GM10266 (cell line): ENCODE data around the gene GPR55.

Experiments used
- DNase-seq: peaks from one replicate; pipeline ENCODE4 v3.0.0; 2012; ENCODE audit errors: extremely low spot score
- CTCF ChIP-seq: IDR thresholded peaks from 2 replicates; pipeline ENCODE4 v1.5.1; 2012; ENCODE audit warnings: mild to moderate bottlenecking, low read depth; ENCODE audit not compliant: control insufficient read depth, insufficient read depth; ENCODE audit errors: missing control alignments

The GPR55 gene

GRCh38 chr2:230865766-230866755 lies 59.0 kb downstream of the GPR55 start:
- peak; percentile 15 for TF ChIP-seq CTCF
- DNase-seq, result no peak

DNA sequence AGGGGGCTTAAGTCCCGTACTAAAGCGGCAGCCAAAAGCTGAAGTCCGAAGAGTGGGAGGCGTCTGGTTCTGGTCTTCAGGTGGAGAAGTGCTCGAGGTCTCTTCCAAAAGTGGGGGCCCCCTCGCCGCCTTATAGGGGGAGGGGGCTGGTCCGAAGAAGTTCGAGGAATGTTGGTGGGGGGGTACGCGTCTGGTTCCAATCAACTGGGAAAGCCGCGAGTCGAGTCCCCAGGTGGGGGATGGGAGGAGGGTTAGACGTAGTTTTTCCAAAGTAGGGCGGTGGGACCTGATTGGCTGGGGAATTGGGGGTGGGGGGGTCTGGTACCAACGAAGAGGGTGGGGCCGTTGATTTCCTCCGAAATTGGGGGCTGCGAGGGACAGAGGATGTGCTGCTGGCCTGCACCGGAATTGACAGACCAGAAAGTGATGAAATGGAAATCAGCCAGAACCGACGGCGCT lies 59.7 kb downstream of the GPR55 start:
- no peak for TF ChIP-seq CTCF
- DNase-seq, result peak; percentile 58

DNA sequence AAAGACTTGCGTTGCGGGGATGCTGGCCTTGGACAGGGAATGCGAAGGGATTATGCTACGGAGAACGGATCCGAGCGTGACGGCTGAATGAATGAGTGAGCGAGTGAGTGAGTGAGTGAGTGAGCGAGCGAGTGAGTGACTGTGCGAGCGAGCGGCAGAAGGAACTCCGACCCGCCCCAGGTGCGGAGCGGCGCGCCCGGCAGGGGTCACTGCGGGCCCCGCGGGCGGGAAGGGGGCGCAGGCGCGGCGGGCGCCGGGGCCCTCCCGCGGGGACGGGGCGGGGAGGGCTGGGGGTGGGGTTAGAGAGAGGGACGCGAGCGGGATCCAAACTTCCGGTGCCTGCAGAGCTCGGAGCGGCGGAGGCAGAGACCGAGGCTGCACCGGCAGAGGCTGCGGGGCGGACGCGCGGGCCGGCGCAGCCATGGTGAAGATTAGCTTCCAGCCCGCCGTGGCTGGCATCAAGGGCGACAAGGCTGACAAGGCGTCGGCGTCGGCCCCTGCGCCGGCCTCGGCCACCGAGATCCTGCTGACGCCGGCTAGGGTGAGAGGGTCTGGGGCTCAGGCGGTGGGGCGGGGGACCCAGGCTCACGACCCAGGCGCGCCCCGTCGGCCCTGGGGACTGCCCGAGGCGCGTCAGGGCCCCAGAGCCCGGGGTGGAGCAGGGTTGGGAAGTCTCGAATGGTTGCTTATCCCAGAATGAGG lies 60.3 kb downstream of the GPR55 start, which contains the start of gene ITM2C:
TSS of gene ITM2C (plus strand) at position 338 of the 702 bp plus-strand sequence. CDS start at position 422, 84 bp downstream.
- peak; percentile 75 for TF ChIP-seq CTCF
- DNase-seq, result peak; percentile 91

DNA sequence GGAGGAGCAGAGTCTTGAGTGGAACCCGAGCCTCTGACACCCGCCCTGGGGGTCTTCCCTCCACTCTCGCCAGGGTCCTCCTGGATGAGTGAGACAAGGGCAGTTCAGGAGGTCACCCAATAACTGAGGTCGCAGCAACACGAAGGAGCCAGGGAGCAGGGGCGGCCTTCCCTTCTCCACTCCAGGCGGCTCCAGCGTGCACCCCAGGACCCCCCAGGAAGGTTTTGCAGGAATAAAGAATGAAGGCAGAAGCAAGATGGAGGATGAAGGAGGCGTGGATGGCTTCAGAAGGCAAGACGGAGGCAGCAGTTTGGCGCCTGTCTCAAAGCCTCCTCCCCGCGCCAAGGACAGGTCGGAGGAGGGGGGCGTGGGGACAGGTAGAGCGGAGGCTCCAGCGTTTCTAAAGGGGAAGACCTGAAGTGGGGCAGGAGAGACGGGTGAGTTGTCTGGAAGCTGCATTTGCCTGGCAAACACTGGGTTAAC lies 60.9 kb downstream of the GPR55 start:
- no peak for DNase-seq
- TF ChIP-seq CTCF, result no peak

DNA sequence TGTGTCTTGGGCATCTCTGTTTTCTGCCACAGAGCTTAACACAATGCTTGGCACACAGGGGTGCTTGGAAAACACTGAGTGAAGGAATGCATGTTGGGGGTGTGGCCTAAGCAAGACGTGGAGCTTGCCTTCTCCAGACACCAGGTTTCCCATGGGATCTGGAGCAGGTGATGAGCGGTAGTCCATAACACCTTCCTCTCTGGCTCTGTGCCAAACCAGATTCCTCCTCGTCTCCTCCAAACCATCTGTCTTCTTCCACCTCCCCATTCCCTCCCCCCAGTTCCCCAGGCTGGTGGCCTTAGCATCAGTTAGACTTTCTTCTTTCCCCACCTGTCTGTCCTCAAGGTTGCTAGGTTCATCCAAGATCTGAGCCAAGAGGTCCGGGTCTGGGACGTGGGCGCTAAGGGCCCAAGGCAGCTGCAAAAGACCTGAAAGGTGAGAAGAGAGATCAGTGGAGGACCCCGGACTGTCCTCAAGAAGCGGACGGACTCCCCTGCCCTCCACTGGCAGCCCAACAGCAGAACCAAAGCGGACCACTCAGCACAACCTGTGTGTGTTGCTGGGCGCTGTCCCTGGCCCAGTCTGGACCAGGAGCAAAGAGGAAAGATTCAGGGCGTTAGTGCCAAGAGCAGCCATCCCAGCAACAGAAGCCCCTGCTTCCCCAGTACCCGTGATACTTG lies 61.5 kb downstream of the GPR55 start:
- TF ChIP-seq CTCF, result no peak
- no peak for DNase-seq

- no peak for DNase-seq
- no peak for TF ChIP-seq CTCF
These were observed 62.0 kb downstream of the GPR55 start for GRCh38 chr2:230863031-230863430.
